WTC11 (cell line): Measurements from ENCODE around the gene DNAH9. TPM values are rescaled to one million over a fixed set of nuclear protein-coding genes. Genes with fewer than 3 reads are reported as not detected.

Experiments
- ATAC-seq: fragments of 200-7000 bp; cut with Tn5 transposase; 2 replicates; pipeline ENCODE4 v1.10.0; 2021; ENCODE audit warnings: mild to moderate bottlenecking, moderate library complexity
- CTCF ChIA-PET: fragments of 300-600 bp; sonication (Branson Sonifier 250); formaldehyde crosslinking; loops from one replicate; lab custom pipeline; 2021; ENCODE audit warnings: antibody characterized with exemption; lab: Charles Lee
- POLR2A ChIA-PET: fragments of 350-600 bp; sonication (Branson Sonifier 250); formaldehyde crosslinking; loops from one replicate; lab custom pipeline; 2021; ENCODE audit warnings: antibody characterized with exemption; lab: Charles Lee
- DNase-seq: peaks from one replicate; pipeline ENCODE4 v3.0.0; 2021; ENCODE audit warnings: low spot score
- H3K27ac Mint-ChIP-seq: 2 replicates; pipeline ENCODE4 v1.8.0; 2021; ENCODE audit warnings: mixed read lengths
- H3K27me3 Mint-ChIP-seq: 2 replicates; pipeline ENCODE4 v1.8.0; 2021; ENCODE audit warnings: low read depth, mild to moderate bottlenecking, moderate library complexity, mixed read lengths
- H3K36me3 Mint-ChIP-seq: 2 replicates; pipeline ENCODE4 v1.8.0; 2021; ENCODE audit warnings: mixed read lengths
- H3K4me1 Mint-ChIP-seq: 2 replicates; pipeline ENCODE4 v1.8.0; 2022; ENCODE audit warnings: mixed read lengths
- H3K4me3 Mint-ChIP-seq: 2 replicates; pipeline ENCODE4 v1.8.0; 2021; ENCODE audit warnings: mild to moderate bottlenecking, moderate library complexity, mixed read lengths
- H3K9me3 Mint-ChIP-seq: 2 replicates; pipeline ENCODE4 v1.8.0; 2021; ENCODE audit warnings: mixed read lengths
- ESRRA ChIP-seq: sonication (generic); formaldehyde crosslinking; IDR thresholded peaks from 2 replicates; pipeline ENCODE4 v1.8.1; 2022; ENCODE audit warnings: mild to moderate bottlenecking, missing genetic modification reagents, borderline replicate concordance
- ETV6 ChIP-seq: sonication (generic); formaldehyde crosslinking; IDR thresholded peaks from 2 replicates; pipeline ENCODE4 v1.8.1; 2022; ENCODE audit warnings: mild to moderate bottlenecking, missing genetic modification reagents
- FOXJ3 ChIP-seq: sonication (generic); formaldehyde crosslinking; IDR thresholded peaks from 2 replicates; pipeline ENCODE4 v1.9.0; 2021; ENCODE audit warnings: missing genetic modification reagents, mild to moderate bottlenecking, borderline replicate concordance
- NFE2L1 ChIP-seq: sonication (generic); formaldehyde crosslinking; IDR thresholded peaks from 2 replicates; pipeline ENCODE4 v1.8.1; 2023; ENCODE audit warnings: missing genetic modification reagents
- NR2C2 ChIP-seq: sonication (generic); formaldehyde crosslinking; IDR thresholded peaks from 2 replicates; pipeline ENCODE4 v1.8.0; 2022; ENCODE audit warnings: mild to moderate bottlenecking, missing genetic modification reagents
- NR3C1 ChIP-seq: sonication (generic); formaldehyde crosslinking; conservative IDR thresholded peaks from 2 replicates; pipeline ENCODE4 v1.8.1; 2023; ENCODE audit warnings: low read depth, mild to moderate bottlenecking, missing genetic modification reagents
- PRRX2 ChIP-seq: fragments of 250-450 bp; sonication (Bioruptor Pico); IDR thresholded peaks from 2 replicates; pipeline ENCODE4 v1.8.0; 2021; ENCODE audit warnings: mild to moderate bottlenecking
- SP1 ChIP-seq: sonication (generic); formaldehyde crosslinking; conservative IDR thresholded peaks from 2 replicates; pipeline ENCODE4 v1.8.1; 2022; ENCODE audit warnings: missing genetic modification reagents
- ZNF396 ChIP-seq: fragments of 250-450 bp; sonication (Bioruptor Pico); IDR thresholded peaks from 2 replicates; pipeline ENCODE4 v1.8.0; 2021; ENCODE audit warnings: mild to moderate bottlenecking, moderate library complexity, borderline replicate concordance
- total RNA-seq: library from RNA; stranded (reverse); gene quantifications from 3 replicates; pipeline ENCODE4 v1.2.3, GENCODE V29; 2021
- TF ChIP-seq, protein P1 (sequence below): sonication (generic); formaldehyde crosslinking; IDR thresholded peaks from 2 replicates; pipeline ENCODE4 v1.8.1; 2023; ENCODE audit warnings: mild to moderate bottlenecking, missing genetic modification reagents, borderline replicate concordance
- TF ChIP-seq, protein P2 (sequence below): sonication (generic); formaldehyde crosslinking; IDR thresholded peaks from 2 replicates; pipeline ENCODE4 v1.8.1; 2022; ENCODE audit warnings: mild to moderate bottlenecking, missing genetic modification reagents, moderate library complexity, borderline replicate concordance
- TF ChIP-seq, protein P3 (sequence below): sonication (generic); formaldehyde crosslinking; IDR thresholded peaks from 2 replicates; pipeline ENCODE4 v1.8.0; 2022; ENCODE audit warnings: mild to moderate bottlenecking, missing genetic modification reagents
- TF ChIP-seq, protein P4 (sequence below): sonication (generic); formaldehyde crosslinking; IDR thresholded peaks from 2 replicates; pipeline ENCODE4 v1.8.1; 2022; ENCODE audit warnings: missing genetic modification reagents, borderline replicate concordance
- TF ChIP-seq, protein P5 (sequence below): sonication (generic); formaldehyde crosslinking; IDR thresholded peaks from 2 replicates; pipeline ENCODE4 v1.8.1; 2023; ENCODE audit warnings: mild to moderate bottlenecking, missing genetic modification reagents, moderate library complexity
- TF ChIP-seq, protein P6 (sequence below): fragments of 250-450 bp; sonication (Bioruptor Pico); conservative IDR thresholded peaks from 2 replicates; pipeline ENCODE4 v1.9.0; 2021; ENCODE audit warnings: mild to moderate bottlenecking
- TF ChIP-seq, protein P7 (sequence below): fragments of 250-450 bp; sonication (Bioruptor Pico); IDR thresholded peaks from 2 replicates; pipeline ENCODE4 v1.8.0; 2021; ENCODE audit warnings: mild to moderate bottlenecking
- TF ChIP-seq, protein P8 (sequence below): fragments of 250-450 bp; sonication (Bioruptor Pico); IDR thresholded peaks from 2 replicates; pipeline ENCODE4 v1.9.0; 2021; ENCODE audit warnings: mild to moderate bottlenecking

The DNAH9 gene
- total RNA-seq, 1 experiment from 2014 or later: 0.31 TPM

DNA sequence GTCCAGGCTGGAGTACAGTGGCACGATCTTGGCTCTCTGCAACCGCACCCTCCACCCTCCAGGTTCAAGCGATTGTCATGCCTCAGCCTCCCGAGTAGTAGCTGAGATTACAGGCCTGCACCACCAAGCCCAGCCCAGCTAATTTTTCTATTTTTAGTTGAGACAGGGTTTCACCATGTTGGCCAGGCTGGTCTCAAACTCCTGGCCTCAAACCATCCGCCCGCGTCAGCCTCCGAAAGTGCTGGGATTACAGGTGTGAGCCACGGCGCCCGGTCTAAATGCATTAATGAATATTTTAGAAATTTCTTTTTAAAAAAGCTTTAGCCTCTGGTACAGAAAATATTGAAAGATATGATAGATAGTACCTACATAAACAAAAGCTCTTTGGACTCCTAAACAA, 95.0 kb downstream of the DNAH9 start:
- no peaks in the 10 kb centered on the region; the same call in 1 of the 2 replicates for H3K4me1 Mint-ChIP-seq
- TF ChIP-seq NR3C1 (CRISPR knock-in tag): no peak
- no peak for TF ChIP-seq NFE2L1 (CRISPR knock-in tag)
- TF ChIP-seq, protein P1, sequence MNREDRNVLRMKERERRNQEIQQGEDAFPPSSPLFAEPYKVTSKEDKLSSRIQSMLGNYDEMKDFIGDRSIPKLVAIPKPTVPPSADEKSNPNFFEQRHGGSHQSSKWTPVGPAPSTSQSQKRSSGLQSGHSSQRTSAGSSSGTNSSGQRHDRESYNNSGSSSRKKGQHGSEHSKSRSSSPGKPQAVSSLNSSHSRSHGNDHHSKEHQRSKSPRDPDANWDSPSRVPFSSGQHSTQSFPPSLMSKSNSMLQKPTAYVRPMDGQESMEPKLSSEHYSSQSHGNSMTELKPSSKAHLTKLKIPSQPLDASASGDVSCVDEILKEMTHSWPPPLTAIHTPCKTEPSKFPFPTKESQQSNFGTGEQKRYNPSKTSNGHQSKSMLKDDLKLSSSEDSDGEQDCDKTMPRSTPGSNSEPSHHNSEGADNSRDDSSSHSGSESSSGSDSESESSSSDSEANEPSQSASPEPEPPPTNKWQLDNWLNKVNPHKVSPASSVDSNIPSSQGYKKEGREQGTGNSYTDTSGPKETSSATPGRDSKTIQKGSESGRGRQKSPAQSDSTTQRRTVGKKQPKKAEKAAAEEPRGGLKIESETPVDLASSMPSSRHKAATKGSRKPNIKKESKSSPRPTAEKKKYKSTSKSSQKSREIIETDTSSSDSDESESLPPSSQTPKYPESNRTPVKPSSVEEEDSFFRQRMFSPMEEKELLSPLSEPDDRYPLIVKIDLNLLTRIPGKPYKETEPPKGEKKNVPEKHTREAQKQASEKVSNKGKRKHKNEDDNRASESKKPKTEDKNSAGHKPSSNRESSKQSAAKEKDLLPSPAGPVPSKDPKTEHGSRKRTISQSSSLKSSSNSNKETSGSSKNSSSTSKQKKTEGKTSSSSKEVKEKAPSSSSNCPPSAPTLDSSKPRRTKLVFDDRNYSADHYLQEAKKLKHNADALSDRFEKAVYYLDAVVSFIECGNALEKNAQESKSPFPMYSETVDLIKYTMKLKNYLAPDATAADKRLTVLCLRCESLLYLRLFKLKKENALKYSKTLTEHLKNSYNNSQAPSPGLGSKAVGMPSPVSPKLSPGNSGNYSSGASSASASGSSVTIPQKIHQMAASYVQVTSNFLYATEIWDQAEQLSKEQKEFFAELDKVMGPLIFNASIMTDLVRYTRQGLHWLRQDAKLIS (CRISPR knock-in tag): no peak
- no peak for TF ChIP-seq ZNF396 (CRISPR knock-in tag)
- no peak for TF ChIP-seq NR2C2 (CRISPR knock-in tag)
- TF ChIP-seq, protein P2, sequence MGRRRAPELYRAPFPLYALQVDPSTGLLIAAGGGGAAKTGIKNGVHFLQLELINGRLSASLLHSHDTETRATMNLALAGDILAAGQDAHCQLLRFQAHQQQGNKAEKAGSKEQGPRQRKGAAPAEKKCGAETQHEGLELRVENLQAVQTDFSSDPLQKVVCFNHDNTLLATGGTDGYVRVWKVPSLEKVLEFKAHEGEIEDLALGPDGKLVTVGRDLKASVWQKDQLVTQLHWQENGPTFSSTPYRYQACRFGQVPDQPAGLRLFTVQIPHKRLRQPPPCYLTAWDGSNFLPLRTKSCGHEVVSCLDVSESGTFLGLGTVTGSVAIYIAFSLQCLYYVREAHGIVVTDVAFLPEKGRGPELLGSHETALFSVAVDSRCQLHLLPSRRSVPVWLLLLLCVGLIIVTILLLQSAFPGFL (CRISPR knock-in tag): no peak
- TF ChIP-seq, protein P3, sequence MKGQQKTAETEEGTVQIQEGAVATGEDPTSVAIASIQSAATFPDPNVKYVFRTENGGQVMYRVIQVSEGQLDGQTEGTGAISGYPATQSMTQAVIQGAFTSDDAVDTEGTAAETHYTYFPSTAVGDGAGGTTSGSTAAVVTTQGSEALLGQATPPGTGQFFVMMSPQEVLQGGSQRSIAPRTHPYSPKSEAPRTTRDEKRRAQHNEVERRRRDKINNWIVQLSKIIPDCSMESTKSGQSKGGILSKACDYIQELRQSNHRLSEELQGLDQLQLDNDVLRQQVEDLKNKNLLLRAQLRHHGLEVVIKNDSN (CRISPR knock-in tag): no peak
- TF ChIP-seq ESRRA: no peak
- TF ChIP-seq, protein P4, sequence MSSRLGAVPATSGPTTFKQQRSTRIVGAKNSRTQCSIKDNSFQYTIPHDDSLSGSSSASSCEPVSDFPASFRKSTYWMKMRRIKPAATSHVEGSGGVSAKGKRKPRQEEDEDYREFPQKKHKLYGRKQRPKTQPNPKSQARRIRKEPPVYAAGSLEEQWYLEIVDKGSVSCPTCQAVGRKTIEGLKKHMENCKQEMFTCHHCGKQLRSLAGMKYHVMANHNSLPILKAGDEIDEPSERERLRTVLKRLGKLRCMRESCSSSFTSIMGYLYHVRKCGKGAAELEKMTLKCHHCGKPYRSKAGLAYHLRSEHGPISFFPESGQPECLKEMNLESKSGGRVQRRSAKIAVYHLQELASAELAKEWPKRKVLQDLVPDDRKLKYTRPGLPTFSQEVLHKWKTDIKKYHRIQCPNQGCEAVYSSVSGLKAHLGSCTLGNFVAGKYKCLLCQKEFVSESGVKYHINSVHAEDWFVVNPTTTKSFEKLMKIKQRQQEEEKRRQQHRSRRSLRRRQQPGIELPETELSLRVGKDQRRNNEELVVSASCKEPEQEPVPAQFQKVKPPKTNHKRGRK (CRISPR knock-in tag): no peak
- TF ChIP-seq, protein P5, sequence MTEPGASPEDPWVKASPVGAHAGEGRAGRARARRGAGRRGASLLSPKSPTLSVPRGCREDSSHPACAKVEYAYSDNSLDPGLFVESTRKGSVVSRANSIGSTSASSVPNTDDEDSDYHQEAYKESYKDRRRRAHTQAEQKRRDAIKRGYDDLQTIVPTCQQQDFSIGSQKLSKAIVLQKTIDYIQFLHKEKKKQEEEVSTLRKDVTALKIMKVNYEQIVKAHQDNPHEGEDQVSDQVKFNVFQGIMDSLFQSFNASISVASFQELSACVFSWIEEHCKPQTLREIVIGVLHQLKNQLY (CRISPR knock-in tag): no peak
- TF ChIP-seq, protein P6, sequence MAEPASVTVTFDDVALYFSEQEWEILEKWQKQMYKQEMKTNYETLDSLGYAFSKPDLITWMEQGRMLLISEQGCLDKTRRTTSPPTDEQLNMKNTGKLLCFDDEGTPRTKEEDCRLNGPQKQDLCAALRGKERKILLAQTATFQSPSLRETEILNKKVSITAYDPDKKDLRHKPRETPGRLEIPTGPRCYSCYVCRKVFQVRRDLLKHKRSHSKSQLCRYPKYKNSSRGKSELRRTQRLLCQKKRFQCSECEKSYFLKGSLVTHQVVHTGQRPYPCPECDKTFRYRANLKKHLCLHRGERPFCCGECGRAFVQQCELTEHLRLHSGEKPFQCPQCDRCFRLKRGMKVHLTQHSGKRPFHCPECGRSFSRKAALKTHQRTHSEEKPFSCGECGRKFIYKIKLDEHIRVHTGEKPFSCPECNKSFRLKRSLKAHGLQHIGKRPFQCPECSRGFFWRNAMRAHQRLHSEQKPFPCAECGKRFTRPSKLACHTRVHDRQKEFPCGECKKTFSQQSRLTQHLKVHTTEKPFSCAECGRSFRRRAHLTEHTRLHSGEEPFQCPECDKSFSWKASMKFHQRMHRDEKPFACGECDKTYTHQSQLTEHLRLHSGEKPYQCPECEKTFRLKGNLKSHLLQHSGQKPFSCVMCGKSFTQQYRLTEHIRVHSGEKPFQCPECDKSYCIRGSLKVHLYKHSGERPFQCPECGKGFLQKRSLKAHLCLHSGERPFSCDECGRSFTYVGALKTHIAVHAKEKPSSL: no peak
- no peak for TF ChIP-seq FOXJ3
- TF ChIP-seq, protein P7, sequence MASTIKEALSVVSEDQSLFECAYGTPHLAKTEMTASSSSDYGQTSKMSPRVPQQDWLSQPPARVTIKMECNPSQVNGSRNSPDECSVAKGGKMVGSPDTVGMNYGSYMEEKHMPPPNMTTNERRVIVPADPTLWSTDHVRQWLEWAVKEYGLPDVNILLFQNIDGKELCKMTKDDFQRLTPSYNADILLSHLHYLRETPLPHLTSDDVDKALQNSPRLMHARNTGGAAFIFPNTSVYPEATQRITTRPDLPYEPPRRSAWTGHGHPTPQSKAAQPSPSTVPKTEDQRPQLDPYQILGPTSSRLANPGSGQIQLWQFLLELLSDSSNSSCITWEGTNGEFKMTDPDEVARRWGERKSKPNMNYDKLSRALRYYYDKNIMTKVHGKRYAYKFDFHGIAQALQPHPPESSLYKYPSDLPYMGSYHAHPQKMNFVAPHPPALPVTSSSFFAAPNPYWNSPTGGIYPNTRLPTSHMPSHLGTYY: no peak
- no peak for TF ChIP-seq SP1 (CRISPR knock-in tag)
- TF ChIP-seq, protein P8, sequence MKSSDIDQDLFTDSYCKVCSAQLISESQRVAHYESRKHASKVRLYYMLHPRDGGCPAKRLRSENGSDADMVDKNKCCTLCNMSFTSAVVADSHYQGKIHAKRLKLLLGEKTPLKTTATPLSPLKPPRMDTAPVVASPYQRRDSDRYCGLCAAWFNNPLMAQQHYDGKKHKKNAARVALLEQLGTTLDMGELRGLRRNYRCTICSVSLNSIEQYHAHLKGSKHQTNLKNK (CRISPR knock-in tag): no peak
- TF ChIP-seq ETV6 (CRISPR knock-in tag): no peak
- no peak for TF ChIP-seq PRRX2 (CRISPR knock-in tag)
- TF ChIP-seq, all 79 proteins: peak for 0
- peaks cover 8% of the 10 kb centered on the region for H3K36me3 Mint-ChIP-seq
- CTCF ChIA-PET: interaction anchor here (0.6 to 0.7 kb wide), 2 partner anchors 23 to 594 kb away, joined by 3 read pairs; no protein-coding TSS in a partner anchor
- H3K4me3 Mint-ChIP-seq: no peak overlapping the region
- peaks cover 30% of the 10 kb centered on the region for H3K9me3 Mint-ChIP-seq
- no peak overlapping the region for H3K27ac Mint-ChIP-seq
- POLR2A ChIA-PET: no interaction called here
- ATAC-seq: no peak
- no peak for DNase-seq
- H3K27me3 Mint-ChIP-seq: no peaks in the 10 kb centered on the region
